HG03354 (cell line): Measurements from ENCODE around the gene BABAM2.

Experiments
- ATAC-seq: cut with Tn5 transposase; IDR thresholded peaks from one replicate; pipeline ENCODE4 v1.9.1; 2021; ENCODE audit warnings: mild to moderate bottlenecking; ENCODE audit not compliant: unreplicated experiment, poor library complexity, severe bottlenecking

Gene BABAM2

GRCh38 chr2:28343184-28343942, 452.8 kb downstream of the BABAM2 start:
- ATAC-seq: no peak

- no peak for ATAC-seq
Measured at GRCh38 chr2:28343971-28344715, 453.6 kb downstream of the BABAM2 start.

DNA sequence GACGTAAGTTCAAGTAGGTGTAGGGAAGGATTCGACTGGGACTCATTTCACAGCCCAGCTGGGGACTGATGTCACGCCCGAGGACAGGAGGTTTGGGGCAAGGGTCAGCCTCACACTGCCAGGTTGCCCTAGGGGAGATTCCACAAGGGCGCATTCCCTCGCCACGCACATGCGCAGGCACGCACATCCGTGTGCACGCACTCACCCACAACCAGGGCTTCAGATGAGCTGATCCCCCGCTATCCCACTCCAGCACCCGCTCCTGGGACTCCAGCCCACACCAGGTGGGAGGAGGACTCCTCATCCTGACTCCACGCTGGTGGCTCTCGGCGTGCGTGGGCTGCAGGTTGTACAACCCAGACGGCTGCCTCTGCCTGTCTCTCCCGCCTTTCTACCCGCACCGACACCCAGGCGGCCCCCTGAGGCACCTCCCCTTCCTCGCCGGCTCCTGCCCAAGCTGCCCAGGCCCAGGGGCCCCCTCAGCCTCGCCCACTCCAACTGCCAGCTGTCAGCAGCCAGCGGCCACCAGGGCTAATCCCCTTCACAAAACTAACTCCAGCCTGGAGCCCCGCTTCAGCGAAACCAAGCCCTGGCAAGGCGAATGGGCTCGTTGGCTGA, 454.3 kb downstream of the BABAM2 start:
- ATAC-seq: no peak

DNA sequence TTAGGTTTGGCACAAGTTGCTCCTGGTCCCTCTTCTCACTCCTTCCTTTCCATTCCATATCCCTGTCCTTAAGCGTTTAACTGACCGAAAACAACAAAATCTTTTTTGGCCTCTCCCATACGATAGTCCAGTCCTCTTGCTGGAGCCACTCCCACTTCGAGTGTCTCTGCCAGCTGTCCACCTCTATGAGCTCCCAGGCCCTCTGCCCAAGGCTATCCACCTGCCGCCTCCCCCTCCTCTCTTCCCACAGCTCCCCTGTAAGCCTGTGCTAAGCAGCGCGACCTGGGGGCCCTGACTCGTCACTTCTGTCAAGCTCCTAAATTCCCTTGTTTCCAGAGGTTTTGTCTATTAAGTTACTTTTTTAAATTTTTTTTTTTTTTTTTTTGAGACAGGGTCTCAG, 455.1 kb downstream of the BABAM2 start:
- ATAC-seq: no peak

- no peak for ATAC-seq
Measured at GRCh38 chr2:28346587-28346986, 456.1 kb downstream of the BABAM2 start.

GRCh38 chr2:28347193-28347592, 456.7 kb downstream of the BABAM2 start:
- no peak for ATAC-seq

DNA sequence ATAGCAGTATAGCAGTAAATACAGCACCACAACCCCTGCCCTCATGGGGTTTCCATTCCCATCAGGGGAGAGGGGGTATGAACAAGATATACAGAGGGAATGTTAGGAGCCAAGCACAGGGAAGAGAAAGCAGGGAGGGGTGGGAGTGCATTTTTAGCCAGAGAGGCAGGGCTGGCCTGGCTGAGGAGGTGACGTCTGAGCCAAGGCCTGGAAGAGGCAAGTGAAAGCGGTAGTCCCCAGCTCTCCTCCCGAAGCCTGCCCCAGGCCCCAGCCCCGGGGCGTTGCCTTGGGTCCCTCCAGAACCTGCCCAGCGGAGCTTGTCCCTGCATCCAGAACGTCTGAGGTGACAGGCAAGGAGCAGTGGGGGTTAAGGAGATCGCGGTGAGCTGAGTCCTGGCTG, 457.1 kb downstream of the BABAM2 start:
- ATAC-seq: no peak

GRCh38 chr2:28348149-28348567, 457.6 kb downstream of the BABAM2 start:
- ATAC-seq: no peak

DNA sequence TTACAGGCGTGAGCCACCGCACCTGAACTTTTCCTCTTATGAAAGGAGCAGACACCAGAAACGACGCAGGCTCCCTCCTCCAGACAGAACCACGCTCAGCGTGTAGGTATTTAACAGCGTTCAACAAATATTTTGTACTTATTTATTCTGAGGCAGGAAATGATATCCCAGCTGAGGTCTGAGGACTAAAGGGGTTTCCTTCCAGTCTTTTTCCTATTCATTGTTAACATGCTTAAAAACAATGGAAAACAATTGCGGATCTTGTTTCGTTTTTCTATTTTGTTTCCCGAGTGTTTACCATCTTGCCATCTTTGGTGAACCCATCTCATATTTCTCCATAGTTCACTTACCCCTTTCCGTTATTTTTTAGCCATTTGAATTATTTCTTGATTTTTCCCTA, 458.4 kb downstream of the BABAM2 start:
- ATAC-seq: no peak

DNA sequence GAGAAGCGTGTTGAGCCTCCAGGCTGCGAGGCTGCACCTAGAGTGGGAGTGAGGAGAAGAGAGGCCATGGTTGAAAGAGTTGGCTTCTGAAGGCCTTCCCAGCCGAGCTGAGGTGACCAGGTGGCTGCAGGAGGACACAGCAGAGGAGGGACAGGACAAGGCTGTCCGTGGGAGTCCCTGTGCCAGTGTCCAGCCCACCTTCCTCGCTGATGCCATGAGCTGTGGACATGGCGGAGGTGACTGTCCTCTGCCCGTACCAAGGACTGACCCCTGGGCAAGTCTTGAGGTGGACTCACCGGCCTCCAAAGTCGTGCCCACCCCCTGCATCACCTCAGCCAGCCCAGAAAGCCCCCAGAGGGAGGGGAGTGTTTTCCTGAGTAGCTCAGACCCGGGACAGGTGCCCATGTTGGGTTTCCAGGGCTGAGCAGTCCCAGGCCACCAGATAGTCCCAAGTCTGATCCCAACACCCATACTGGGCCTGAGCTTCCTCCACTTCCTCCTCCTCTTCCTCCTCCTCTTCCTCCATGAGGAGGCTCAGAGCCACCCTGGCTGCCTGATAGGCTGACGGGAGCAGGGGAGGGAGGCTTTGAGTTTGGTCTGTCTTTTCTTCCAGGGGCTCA, 459.1 kb downstream of the BABAM2 start:
- ATAC-seq: no peak

DNA sequence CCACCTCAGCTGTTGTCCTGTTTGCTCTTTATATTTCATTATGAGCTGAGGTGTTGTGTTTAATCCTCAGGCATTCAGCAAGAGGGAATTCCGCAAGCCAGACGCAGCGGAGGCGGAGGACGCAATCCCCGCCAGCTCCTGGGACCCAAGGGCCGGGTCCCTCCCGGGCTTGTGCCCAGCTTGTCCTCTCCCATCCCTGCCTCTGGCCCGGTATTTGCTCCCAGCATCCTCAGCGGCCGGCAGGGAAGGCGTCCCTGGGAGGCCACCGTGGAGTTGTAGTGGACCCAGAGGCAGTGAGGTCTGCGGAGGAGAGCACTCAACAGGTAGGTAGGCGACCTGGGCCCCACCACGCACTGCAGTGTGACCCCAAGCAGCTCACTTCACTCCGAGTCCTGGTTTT, 459.7 kb downstream of the BABAM2 start:
- ATAC-seq: no peak

DNA sequence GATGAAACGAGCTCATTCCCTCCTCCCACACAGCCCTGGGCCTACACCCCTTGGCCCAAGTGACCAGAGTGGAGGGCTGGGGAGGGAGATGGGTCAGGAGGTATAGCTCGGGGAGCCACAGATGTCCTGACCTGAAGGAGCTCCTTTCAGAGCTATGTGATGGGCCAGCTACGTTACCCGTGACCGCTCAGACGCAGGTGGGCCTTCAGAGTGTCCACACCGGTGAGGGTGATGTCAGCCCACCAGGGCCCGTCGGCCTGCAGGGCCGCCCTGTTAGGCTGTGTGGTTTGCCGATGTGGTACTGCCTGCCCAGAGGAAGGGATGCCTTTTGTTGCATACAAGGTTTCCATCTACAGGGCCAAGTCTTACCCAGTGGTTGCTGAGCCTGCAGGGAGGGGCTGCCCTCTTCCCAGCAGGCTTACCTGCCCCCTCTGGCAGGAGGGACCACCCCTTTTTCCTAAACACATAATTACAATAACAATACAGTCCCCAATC, 460.3 kb downstream of the BABAM2 start:
- no peak for ATAC-seq

- ATAC-seq: no peak
Measured at GRCh38 chr2:28351621-28352020, 461.1 kb downstream of the BABAM2 start.

GRCh38 chr2:28352104-28352503, 461.6 kb downstream of the BABAM2 start:
- ATAC-seq: no peak

GRCh38 chr2:28352610-28353195, 462.2 kb downstream of the BABAM2 start:
- no peak for ATAC-seq

GRCh38 chr2:28354920-28355520, 464.5 kb downstream of the BABAM2 start:
- no peak for ATAC-seq

- no peak for ATAC-seq
Measured at GRCh38 chr2:28355521-28356094, 465.1 kb downstream of the BABAM2 start.

DNA sequence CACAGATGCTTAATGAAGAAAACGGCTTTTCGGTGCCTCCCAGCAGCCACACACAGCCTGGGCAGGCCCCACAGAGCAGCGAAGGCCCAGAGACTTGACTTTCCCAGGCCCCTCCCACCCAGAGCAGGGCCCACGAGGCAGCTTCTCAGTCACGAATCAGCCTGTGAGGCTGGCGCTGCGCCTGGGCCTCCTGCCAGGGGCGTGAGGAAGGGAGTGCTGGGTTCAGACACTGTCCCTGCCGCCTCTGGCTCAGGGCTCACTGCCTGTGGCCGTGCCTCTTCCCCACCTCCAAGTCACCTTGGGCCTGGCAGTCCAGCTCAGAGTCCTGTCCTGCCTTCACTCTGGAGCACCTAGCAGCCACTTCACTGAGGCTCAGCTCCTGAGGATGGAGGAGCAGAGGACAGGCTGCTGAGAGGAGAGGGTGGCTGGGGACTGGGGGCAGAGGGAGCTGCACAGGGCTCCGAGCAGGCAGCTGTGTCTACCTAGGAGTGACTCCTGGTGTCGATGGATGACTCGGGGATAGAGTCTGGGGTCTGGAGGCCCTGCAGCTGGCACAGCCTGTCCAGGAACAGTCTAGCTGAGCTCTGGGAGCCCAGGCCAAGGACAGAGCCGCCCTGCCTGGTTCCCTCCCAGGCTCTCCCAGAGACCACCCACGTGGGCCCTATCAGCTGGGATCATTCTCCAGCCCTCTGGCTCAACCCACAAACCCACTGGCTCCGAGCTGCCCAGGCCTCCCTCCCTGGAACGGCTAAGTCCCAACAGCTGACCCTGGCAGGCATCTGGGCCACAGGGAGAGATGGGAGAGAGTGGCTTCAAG, 465.8 kb downstream of the BABAM2 start:
- ATAC-seq: no peak
